HL-60 (cell line): ENCODE measurements around the gene TTC31.

Source experiments
- DNase-seq, 2 experiments: peaks; one replicate each; pipeline ENCODE4 v3.0.0-alpha.2; 2010 to 2020; ENCODE audit warnings: low read depth in 1 of 2, low spot score in 1 of 2
- H3K27ac ChIP-seq: fragments of 250-450 bp; sonication (Bioruptor Pico); replicated peaks from 2 replicates; pipeline ENCODE4 v1.5.1; 2020; ENCODE audit warnings: mild to moderate bottlenecking, moderate library complexity
- H3K27me3 ChIP-seq: fragments of 250-450 bp; sonication (Bioruptor Pico); 2 replicates; pipeline ENCODE4 v1.5.1; 2021; ENCODE audit warnings: mild to moderate bottlenecking, moderate library complexity; ENCODE audit not compliant: insufficient read depth, poor library complexity, severe bottlenecking
- H3K4me3 ChIP-seq: replicated peaks from 2 replicates; pipeline ENCODE4 v1.5.1; 2011; ENCODE audit warnings: mild to moderate bottlenecking, control low read depth, low read length; ENCODE audit not compliant: insufficient read depth
- GABPA ChIP-seq: IDR thresholded peaks from 2 replicates; pipeline ENCODE4 v1.6.1; 2012; ENCODE audit warnings: low read depth
- POLR2AphosphoS5 ChIP-seq: IDR thresholded peaks from 2 replicates; pipeline ENCODE4 v1.6.1; 2012; ENCODE audit warnings: low read depth
- SPI1 ChIP-seq: IDR thresholded peaks from 2 replicates; pipeline ENCODE4 v1.6.1; 2012; ENCODE audit warnings: low read depth, mild to moderate bottlenecking, borderline replicate concordance
- TF ChIP-seq, protein P1 (sequence below): IDR thresholded peaks from 2 replicates; pipeline ENCODE4 v1.6.1; 2012; ENCODE audit warnings: low read depth; ENCODE audit not compliant: insufficient replicate concordance
- TF ChIP-seq, protein P2 (sequence below): IDR thresholded peaks from one replicate; pipeline ENCODE4 v1.5.1; 2011; ENCODE audit warnings: low read length, control low read depth, inconsistent platforms; ENCODE audit not compliant: insufficient read depth

The TTC31 gene

DNA sequence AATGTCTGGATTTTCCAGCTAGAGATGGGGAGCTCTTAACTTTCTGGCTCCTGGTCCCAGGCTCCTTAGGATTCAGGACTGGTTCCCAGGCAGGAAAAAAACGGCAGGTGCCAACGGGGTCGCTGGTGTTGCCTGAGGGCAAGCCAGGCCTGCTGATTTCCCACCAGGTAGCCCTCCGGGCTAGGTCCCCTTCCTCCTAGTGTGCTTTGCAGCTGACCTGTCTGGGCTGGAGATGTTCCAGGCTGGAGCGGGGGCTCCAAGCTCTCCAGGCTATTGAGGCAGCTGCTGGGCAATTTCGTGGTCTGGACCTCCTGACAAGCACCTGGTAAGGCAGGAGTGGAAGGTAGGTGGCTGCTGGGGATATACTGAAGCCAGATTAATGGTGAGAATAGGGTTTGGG, 8.4 kb upstream of the TTC31 start:
- DNase-seq: no peak
- H3K27me3 ChIP-seq: no peaks in the 10 kb centered on the region

DNA sequence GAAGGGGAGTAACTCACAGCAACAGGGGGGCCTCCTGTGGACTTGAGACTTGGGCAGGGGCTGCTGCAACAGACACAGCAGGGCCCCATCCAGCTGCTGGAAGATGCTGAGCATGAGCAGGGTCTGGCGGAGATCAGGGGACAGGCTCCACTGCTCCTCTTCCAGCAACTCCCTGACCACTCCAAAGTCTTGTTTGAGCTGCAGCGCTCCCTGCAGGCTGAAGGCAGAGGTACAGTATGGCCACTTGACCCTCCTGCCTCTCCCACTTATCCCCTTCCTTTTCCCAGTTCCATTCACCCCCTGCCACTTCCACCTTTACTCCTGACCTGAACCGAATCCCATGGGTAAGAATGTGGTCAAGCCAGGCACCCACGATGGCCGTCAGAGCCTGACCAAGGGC, 8.0 kb upstream of the TTC31 start:
- DNase-seq: no peak
- no peaks in the 10 kb centered on the region for H3K27me3 ChIP-seq
- TF ChIP-seq SPI1 (no peak), POLR2AphosphoS5 (no peak)
- TF ChIP-seq, protein P1, sequence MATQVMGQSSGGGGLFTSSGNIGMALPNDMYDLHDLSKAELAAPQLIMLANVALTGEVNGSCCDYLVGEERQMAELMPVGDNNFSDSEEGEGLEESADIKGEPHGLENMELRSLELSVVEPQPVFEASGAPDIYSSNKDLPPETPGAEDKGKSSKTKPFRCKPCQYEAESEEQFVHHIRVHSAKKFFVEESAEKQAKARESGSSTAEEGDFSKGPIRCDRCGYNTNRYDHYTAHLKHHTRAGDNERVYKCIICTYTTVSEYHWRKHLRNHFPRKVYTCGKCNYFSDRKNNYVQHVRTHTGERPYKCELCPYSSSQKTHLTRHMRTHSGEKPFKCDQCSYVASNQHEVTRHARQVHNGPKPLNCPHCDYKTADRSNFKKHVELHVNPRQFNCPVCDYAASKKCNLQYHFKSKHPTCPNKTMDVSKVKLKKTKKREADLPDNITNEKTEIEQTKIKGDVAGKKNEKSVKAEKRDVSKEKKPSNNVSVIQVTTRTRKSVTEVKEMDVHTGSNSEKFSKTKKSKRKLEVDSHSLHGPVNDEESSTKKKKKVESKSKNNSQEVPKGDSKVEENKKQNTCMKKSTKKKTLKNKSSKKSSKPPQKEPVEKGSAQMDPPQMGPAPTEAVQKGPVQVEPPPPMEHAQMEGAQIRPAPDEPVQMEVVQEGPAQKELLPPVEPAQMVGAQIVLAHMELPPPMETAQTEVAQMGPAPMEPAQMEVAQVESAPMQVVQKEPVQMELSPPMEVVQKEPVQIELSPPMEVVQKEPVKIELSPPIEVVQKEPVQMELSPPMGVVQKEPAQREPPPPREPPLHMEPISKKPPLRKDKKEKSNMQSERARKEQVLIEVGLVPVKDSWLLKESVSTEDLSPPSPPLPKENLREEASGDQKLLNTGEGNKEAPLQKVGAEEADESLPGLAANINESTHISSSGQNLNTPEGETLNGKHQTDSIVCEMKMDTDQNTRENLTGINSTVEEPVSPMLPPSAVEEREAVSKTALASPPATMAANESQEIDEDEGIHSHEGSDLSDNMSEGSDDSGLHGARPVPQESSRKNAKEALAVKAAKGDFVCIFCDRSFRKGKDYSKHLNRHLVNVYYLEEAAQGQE: no peak
- no peak overlapping the region for H3K4me3 ChIP-seq
- H3K27ac ChIP-seq: no peak overlapping the region

More for the DNA sequence above, 8.4 kb upstream of the TTC31 start:
- H3K4me3 ChIP-seq: no peak overlapping the region
- no peak overlapping the region for H3K27ac ChIP-seq
- no peak for TF ChIP-seq POLR2AphosphoS5
- no peak for TF ChIP-seq GABPA
- TF ChIP-seq, protein P1: no peak
- no peak for TF ChIP-seq SPI1
- TF ChIP-seq, protein P2, sequence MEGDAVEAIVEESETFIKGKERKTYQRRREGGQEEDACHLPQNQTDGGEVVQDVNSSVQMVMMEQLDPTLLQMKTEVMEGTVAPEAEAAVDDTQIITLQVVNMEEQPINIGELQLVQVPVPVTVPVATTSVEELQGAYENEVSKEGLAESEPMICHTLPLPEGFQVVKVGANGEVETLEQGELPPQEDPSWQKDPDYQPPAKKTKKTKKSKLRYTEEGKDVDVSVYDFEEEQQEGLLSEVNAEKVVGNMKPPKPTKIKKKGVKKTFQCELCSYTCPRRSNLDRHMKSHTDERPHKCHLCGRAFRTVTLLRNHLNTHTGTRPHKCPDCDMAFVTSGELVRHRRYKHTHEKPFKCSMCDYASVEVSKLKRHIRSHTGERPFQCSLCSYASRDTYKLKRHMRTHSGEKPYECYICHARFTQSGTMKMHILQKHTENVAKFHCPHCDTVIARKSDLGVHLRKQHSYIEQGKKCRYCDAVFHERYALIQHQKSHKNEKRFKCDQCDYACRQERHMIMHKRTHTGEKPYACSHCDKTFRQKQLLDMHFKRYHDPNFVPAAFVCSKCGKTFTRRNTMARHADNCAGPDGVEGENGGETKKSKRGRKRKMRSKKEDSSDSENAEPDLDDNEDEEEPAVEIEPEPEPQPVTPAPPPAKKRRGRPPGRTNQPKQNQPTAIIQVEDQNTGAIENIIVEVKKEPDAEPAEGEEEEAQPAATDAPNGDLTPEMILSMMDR: no peak

DNA sequence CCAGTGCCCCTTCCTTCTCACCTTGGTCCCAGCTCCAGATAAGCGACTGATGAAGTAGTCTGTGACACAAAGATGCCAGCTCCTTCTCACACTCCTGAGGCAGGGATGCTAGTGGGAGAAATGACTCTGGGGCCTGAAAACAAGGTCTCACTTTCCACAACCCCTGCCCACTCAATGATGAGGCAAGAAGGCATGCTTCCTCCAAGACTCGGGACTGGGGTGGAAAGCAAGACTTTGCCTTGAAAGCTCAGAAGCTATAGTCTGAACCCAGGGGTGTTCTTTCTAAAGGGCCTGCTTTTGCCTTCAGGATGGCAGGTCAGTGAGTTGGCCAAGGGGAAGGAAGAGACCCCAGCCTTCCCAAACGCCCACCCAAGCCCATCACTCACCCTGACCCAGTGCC, 1.4 kb upstream of the TTC31 start:
- H3K27ac ChIP-seq: no peak overlapping the region
- H3K4me3 ChIP-seq: peak overlapping the region; percentile 91
- H3K27me3 ChIP-seq: no peaks in the 10 kb centered on the region
- TF ChIP-seq, protein P1: no peak
- TF ChIP-seq GABPA (no peak), SPI1 (no peak), POLR2AphosphoS5 (no peak)
- TF ChIP-seq, protein P2: no peak
- no peak for DNase-seq
